CD4-positive, alpha-beta T cell treated with Interleukin-6 for 4 hours (primary cell): ENCODE measurements around the gene CILP2.

Experiments
- DNase-seq: peaks from one replicate; pipeline ENCODE4 v3.0.0-alpha.2; 2020; ENCODE audit warnings: mixed read lengths

The CILP2 gene, protein sequence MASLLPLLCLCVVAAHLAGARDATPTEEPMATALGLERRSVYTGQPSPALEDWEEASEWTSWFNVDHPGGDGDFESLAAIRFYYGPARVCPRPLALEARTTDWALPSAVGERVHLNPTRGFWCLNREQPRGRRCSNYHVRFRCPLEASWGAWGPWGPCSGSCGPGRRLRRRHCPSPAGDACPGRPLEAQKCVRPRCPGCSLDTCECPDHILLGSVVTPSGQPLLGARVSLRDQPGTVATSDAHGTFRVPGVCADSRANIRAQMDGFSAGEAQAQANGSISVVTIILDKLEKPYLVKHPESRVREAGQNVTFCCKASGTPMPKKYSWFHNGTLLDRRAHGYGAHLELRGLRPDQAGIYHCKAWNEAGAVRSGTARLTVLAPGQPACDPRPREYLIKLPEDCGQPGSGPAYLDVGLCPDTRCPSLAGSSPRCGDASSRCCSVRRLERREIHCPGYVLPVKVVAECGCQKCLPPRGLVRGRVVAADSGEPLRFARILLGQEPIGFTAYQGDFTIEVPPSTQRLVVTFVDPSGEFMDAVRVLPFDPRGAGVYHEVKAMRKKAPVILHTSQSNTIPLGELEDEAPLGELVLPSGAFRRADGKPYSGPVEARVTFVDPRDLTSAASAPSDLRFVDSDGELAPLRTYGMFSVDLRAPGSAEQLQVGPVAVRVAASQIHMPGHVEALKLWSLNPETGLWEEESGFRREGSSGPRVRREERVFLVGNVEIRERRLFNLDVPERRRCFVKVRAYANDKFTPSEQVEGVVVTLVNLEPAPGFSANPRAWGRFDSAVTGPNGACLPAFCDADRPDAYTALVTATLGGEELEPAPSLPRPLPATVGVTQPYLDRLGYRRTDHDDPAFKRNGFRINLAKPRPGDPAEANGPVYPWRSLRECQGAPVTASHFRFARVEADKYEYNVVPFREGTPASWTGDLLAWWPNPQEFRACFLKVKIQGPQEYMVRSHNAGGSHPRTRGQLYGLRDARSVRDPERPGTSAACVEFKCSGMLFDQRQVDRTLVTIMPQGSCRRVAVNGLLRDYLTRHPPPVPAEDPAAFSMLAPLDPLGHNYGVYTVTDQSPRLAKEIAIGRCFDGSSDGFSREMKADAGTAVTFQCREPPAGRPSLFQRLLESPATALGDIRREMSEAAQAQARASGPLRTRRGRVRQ

GRCh38 chr19:19538061-19538784, at the start of gene CILP2:
TSS of gene CILP2 (plus strand) at chr19:19538265. CDS start at chr19:19538350, 85 bp downstream.
- peak; percentile 57 for DNase-seq

DNA sequence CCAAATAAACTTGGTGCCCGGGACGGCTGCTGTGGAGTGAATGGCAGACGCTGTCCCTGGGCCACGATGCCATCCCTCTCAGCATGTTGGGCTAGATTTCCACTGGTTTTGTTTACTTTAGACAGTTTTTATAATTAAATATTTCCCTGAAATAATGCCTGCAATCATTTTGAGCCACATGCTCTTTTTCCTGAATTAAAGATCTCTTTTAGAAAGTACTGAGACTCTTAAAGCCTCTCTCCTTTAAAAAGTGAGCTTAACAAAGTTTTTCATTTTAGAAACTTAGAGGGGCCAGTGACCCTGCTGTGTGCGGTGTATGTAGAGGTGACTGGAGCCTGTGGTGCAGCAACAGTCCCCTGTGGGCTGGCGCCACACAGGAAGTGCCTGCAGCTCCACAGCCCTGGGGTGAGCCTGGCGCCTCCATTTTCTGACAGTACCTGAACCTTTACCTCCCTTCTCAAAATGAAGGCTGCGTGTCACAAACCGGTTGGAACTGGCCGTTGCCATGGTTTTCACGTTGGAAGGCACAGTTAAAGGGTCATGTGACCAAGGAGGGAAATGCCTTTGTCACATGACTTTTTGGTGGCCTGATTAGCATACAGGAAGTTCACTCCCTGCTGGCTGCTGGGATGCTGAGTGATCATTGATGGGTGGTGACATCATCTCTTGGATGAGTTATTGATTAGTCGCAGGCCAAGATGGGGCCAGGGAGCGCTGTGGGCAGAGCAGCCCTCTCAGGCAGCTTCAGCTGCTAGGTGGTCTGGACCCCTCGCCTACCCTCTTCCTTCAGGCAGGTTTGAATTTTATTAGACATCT, 49.0 kb upstream of the CILP2 start:
- peak; percentile 90 for DNase-seq

- DNase-seq, result no peak
Observed at GRCh38 chr19:19489804-19490204, 48.3 kb upstream of the CILP2 start.

DNA sequence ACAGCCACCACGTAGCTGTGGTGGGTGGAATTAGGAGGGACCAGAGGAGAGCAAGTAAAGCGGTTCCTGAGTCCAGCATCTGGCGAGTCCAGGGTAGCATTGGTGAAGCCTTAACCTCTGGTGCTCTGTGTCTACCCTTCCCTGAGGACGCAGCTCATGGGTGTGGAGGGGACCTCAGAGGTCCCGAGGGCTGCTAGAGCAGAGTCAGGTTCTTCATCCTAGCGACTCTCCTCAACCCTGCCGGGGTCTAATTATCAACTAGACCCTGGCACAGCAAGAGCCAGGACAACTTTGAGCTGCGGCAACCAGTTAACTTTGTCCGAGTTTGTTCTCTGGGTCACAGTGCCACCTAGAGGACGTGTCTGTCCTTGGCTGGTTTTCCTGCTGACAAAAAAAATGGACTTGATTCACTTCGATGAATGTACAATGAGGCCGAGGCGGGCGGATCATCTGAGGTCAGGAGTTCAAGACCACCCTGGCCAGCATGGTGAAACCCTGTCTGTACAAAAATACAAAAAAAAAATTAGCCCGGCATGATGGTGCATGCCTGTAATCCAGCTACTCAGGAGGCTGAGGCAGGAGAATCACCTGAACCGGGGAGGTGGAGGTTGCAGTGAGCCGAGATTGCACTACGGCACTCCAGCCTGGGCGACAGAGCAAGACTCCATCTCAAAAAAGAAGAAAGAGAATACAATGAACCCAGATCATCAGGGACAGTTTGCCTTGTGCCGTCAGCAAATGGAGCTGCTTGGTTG, 47.7 kb upstream of the CILP2 start:
- DNase-seq, result peak; percentile 87

DNA sequence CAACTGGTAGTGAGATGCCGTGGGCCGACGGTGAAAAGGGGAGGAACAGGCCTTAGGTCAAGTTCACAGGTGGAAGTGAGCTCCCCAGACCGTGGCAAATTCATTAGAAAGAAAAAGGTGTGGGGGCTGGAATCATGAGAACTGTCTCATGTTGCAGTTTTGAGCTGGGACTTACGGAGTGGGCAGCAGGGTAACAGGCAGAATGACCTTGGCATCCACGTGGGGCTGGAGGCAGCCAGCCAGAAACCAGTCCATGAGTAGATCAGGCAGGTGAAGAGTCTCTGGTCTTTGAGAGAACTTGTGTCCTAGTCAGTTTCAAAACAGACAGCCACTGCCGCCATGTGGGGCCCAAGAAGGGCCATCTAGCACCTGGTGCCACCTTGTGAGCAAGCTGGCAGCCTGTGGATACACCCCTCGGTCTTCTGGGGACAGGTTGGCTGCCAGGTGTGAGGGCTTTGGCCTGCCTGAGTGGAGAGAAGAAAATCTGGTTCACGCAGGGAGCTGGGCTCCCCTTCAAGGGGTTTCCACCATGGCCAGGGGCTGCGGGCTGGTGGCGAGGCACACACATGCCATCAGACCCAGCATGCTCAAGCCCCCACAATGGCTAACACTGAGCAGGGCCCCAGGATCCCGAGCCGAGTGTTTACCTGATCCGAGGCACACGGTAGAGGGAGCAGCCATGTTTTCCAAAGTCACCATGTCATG, 46.6 kb upstream of the CILP2 start:
- no peak for DNase-seq

DNA sequence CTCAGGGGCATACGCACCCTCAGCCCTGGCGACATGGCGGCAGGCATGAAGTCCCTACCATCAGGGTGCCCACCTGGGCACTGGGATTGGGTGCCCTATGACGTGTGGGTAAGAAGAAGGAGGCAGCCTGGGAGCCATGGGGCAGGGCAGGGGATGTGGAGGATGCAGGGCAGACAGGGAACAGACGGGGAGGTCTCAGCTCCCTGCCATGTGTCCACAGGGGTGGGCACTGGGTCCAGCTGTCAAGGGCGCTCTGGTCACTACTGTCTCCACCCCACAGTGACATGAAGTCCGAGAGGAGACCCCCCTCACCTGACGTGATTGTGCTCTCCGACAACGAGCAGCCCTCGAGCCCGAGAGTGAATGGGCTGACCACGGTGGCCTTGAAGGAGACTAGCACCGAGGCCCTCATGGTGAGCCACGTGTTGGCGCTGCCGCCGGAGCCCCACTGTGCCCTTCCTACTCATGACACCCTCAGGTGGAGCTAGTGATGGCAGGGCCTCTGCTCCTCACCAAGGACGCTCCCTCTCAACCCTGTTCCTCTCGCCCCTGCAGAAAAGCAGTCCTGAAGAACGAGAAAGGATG, 45.9 kb upstream of the CILP2 start:
- no peak for DNase-seq

DNA sequence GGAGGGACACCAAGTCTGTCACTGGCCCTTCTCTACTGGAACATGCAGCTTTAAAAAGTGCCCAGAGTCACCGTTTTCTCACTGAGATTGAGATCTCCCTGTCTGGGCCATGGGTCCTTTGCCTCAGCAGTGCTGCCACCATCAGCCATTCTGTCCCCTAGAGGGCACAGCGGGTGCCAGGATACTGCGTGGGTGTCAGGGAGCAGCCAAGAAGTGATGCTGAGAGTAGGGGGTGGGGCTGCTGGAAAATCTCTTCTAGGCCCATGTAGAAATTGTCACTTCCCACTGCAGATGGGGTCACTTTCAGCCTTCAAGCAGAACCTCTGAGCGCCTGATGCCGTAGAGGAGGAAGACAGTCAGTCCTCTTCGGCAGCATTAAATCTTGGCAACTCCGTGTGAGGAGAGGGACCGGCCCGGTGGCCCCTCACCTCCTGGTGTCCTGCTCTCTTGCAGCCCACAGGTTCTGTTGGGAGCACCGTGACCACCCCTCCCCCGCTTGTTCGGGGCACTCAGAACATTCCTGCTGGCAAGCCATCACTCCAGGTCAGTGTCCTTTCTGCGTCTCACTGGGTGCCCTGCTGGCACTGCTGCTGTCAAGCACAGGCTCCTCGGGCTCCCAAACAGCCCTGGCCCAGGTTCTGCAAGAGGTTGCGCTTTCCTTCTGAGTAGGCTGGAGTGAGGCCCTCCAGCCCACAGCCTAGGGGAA, 44.1 kb upstream of the CILP2 start:
- DNase-seq, result no peak

- DNase-seq, result no peak
Observed at GRCh38 chr19:19495614-19496603, 42.2 kb upstream of the CILP2 start.

DNA sequence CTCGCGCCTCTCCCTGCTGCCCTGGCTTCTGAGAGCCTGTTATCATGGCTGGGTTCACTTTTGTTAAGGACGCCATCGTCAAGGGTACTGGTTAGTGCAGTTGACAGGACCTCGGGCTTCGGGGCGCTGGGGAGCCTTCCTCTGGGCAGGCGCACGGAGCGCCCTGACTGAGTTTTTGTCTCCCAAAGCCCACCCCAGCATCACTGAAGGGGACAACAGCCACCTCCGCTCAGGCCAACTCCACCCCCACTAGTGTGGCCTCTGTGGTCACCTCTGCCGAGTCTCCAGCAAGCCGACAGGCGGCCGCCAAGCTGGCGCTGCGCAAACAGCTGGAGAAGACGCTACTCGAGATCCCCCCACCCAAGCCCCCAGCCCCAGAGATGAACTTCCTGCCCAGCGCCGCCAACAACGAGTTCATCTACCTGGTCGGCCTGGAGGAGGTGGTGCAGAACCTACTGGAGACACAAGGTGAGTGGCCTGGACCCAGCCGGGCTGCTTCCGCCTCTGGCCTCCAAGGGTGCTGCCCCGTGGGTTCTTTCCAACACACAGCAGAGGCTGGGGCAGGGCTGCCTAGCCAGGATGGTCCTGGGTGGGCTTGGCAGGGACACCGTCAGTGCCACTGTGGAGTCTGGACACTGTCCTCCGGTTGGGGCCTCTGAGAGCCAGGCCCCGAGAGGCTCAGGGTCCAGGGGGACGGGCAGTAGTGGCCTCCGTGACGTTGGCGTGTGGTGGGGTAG, 39.6 kb upstream of the CILP2 start:
- DNase-seq, result no peak

DNA sequence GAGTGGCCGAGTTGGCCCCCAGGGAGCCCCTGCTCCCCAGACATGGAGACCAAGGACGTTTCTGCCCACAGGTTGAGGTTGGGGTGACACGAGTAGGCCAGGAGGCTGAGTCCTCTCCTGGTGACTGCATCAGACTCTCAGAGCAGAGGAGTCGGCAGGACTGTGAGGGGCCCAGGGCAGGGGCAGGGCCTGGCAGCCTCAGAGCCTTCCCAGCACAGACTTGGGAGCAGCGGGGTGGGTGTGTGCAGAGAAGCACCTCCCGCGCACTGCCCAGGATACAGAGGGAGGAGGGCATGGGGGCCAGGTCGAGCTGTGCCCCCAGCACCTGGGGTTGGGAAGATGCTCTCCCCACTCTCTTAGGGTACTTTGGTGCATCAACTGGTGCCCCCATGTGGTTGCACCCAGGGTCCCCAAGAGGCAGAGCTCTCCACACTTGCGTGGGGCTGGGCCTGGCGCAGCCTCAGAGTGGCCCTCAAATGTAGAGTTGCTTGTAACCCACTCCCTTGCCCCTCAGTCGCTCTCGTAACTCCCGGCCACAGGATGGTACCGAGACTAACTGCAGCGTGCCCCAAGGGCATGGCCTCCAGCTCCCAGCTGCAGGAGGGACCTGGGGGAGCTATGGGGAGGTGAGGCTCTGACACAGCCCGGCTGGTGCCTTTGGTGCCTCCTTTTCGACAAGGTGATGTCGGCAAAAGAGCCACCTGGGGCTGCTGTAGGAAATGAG, 38.6 kb upstream of the CILP2 start:
- no peak for DNase-seq

DNA sequence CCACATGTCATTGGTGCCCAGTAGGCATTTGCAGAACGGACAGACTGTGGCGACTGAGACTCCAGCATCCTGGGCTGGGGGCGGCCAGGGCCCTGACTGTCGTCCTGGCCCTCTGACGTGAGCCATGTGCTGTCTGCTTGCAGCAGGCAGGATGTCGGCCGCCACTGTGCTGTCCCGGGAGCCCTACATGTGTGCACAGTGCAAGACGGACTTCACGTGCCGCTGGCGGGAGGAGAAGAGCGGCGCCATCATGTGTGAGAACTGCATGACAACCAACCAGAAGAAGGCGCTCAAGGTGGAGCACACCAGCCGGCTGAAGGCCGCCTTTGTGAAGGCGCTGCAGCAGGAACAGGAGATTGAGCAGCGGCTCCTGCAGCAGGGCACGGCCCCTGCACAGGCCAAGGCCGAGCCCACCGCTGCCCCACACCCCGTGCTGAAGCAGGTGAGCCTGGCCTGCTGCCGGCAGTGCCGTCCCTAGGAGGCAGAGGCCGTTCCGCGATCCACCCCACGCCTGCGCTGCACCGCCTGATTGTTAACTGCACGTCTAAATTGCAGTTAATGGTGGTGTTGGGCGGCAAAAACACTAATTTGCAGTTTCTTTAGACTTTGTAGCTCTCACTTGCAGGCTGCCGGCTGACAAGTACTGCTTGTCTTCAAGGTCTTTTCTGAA, 37.0 kb upstream of the CILP2 start:
- DNase-seq, result no peak

DNA sequence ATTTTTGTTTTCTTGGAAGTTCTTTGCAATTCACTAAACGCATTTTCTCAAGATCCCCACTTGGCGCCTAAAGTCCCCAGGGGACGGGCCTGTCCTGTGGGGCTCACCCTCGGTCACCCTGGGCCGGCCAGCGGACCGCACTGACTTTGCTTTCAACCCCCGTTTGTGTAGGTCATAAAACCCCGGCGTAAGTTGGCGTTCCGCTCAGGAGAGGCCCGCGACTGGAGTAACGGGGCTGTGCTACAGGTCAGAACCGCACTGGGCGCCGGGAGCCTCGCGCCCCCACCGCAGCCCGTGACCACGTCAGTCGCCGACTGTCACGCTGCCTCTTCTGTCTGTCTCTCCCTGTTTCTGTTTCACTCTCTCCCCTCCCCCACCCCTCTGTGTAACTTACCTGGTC, 36.3 kb upstream of the CILP2 start:
- no peak for DNase-seq

DNA sequence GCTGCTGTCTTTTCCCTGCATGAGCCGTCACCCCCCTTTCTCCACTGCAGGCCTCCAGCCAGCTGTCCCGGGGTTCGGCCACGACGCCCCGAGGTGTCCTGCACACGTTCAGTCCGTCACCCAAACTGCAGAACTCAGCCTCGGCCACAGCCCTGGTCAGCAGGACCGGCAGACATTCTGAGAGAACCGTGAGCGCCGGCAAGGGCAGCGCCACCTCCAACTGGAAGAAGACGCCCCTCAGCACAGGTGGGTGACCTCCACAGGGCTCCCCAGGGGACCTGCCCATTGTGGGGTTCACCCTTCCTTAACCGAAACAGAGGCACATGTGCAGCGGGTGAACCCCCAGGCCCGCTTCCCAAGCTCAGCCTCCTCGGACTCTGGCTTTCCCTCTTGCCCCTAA, 35.8 kb upstream of the CILP2 start:
- DNase-seq, result no peak

GRCh38 chr19:19502808-19503602, 35.1 kb upstream of the CILP2 start:
- DNase-seq, result no peak
